ENCODE results near the gene SFXN5. TPM values are rescaled to one million over a fixed set of nuclear protein-coding genes. Genes with fewer than 3 reads are reported as not detected.

The SFXN5 gene
- total and polyA plus RNA-seq, 2 of the 8 experiments (the other 6 are each of a cell fraction or from before 2014, with no cell fraction given): 29.3 to 33.1 TPM

DNA sequence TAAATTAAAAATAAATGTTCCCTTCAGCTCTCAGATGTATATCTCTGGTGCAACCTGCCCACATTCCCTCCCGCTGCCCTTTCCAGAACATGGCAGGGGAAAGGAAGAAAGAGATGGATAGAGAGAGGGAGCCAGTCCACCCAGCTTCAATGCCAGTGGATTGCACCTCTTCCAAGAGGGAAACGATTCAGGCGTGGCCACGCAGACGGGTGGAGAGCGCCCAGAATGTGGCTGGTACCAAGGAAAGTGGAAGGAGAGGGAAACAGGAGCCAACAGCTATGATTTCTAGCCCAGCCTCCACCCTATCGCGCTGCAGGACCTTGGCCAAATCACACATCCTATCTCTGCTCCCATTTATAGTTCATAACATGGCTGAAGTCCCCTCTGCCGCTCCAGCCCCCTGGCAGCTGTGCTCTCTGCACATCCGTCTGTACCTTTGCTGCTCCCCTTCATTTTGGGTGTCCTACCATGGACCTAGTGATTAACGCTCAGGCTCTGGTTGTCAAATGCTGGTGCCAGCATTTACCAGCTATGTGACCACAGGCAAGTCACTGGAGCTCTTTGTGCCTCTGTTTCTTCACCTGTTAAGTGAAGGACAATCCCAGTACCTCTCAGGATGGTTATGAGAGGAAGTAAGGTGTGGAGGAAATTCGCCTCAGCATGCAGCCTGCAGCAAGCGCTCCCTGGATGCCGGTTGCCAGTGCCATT lies 66.5 kb downstream of the SFXN5 start (continued):
- TF ChIP-seq POLR2AphosphoS5 (IDR thresholded peaks at IDR 0.05; ENCODE audit: low read depth, low read length): no peak
- no peak for TF ChIP-seq NANOG (IDR thresholded peaks at IDR 0.05; ENCODE audit: insufficient read depth, low read depth, low read length, poor library complexity, severe bottlenecking)
